Kidney tubule cell (primary cell): ENCODE data around the gene SOX4.
"Not testable (repeated sequence)": the region's sequence is repeated elsewhere in the genome, so short reads cannot be mapped to it uniquely, and the experiment has no call there.

Experiments
- DNase-seq: peaks from one replicate; pipeline ENCODE4 v3.0.0-alpha.2; 2018; ENCODE audit warnings: low spot score

Gene SOX4

DNA sequence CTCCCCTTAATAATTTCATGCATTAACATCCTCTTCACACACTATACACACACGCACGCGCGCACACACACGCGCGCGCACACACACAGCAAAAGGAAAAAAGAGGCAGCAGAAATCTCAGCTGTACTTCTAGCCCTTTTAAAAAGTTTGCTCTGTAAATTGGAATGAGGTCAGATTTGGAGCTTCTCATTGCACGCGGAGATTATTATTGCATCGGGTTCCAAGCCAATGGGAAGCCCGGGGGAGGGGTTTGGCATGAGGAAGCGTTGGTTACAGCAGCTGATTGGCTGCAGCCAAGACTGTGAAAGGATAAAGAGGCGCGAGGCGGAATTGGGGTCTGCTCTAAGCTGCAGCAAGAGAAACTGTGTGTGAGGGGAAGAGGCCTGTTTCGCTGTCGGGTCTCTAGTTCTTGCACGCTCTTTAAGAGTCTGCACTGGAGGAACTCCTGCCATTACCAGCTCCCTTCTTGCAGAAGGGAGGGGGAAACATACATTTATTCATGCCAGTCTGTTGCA is at the start of gene SOX4:
SOX4 (plus strand) TSS at position 340 of the 515 bp plus-strand sequence. CDS start 784 bp downstream, outside the sequence.
- DNase-seq, result peak; percentile 98

DNA sequence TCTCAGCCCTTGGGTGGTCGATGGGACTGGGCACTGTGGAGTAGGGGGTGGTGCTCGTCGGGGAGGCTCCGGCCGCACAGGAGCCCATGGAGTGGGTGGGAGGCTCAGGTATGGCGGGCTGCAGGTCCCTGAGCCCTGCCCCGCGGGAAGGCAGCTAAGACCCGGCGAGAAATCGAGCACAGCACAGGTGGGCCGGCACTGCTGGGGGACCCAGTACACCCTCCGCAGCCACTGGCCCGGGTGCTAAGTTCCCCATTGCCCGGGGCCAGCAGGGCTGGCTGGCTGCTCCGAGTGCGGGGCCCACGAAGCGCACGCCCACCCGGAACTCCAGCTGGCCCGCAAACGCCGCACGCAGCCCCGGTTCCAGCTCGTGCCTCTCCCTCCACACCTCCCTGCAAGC is 41.3 kb upstream of the SOX4 start:
- not testable (repeated sequence) for DNase-seq

DNA sequence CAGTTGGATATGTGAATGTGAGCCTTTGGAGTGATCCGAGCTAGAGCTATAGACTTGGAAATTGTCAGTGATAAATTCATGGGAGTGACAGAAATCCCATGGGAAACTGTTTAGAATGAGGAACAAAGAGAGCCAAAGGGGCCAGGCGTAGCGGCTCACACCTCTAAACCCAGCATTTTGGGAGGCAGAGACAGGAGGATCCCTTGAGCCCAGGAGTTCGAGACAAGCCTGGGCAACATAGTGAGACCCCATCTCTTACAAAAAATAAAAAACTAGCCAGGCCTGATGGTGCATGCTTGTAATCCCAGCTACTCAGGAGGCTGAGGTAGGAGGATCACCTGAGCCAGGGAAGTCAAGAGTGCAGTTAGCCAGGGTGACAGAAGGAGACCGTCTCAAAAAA is 39.3 kb upstream of the SOX4 start:
- DNase-seq, result no peak

DNA sequence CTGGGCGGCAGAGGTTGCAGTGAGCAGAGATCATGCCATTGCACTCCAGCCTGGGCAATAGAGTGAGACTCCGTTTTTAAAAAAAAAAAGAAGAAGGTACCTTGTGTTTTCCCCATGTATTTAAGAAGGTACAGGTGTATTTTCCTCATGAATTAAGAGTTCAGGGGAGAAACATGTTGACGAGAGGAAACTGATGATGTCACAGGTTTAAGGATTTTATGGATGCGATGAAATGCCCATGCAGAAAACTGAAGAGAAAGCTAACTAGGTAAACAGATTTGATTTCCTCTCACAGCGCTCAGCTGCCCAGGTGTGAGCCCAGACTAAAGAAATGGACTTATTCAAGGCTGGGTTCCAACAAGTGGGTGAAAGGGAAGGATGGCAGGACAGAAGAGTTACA is 38.4 kb upstream of the SOX4 start:
- no peak for DNase-seq

DNA sequence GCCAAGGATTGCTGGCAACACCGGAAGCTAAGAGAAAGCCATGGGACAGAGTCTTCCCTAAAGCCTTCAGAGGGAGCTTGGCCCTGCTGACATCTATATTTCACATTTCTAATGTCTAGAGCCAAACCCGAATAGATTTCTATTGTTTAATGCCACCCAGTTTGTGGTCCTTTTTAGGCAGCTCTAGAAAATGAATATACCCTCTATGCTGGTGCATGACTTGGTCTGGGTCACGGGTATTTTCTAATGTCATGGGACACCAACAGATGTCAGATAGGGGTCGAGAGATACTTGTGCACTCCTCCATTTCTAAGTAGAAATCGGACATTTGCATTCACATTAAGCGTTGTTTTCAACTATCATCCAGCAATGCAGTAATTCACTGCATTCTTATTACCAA is 37.0 kb upstream of the SOX4 start:
- DNase-seq, result no peak

DNA sequence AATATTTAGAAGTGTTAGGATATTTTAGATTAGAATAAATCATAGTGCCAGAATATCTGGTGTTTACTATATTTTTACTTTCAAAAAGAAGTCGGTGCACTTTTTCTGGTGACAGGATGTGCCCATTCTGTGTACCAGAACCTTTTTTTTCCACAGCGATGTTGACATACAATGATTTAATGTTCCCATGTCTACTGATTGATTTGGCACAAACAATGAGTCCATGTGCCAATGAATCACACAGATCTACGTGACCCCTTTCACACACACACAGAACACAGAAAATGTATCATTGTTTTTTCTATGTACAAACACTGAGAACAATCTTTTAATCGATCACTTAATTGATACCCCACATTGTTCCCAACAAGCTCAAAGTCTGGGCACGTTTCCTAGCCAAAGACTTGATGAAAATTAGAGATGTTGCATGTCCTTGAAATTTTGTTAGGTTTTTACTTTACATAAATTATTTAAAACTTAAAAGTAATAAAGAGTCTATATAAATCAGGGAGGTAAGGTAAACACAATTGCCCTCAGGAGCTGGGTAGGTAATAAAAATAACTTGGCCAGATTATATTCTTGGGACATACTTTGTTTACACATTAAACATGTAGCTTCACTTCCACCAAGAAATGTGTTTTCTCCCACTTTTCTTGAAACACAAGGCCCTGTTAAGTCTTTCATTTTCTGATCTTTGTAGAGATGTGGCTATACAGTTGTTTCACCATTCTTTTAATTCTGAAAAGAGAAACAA is 36.4 kb upstream of the SOX4 start:
- DNase-seq, result peak; percentile 60

DNA sequence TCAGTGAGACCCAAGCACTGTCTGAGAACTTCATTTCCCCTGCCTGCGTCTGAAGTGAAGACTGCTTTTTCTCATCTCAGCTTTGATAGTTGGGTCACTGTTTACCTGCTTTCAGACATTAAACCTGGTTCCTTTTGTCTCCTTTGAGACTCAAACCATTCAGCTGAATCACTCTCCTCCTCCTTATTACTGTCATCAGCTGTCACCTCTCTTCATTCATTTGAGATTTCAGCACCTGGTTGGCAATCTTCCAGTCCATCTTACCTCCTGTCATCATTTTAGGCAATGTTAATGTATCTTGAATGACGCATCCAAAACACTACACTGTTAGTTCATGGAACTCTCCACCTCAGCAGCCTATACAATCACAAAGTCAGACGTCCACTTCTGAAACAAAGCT is 34.3 kb upstream of the SOX4 start:
- DNase-seq, result no peak

DNA sequence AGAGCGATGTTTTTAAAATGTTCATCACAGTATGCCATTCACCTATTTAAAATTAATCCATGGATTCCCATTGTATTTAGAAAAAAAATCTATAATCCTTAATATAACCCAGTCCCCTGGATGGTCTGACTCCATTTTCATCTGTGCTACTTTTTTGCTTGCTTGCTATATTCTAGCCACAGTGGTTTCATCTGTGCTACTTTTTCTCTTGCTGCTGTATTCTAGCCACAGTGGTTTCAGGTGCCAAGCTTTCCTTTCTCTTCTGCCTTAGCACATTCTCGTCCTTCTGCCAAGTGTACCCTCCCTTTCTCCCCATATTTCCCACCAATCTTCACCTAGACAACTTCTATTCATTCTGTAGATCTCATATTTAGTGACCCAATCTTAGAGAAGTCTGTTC is 33.3 kb upstream of the SOX4 start:
- no peak for DNase-seq

DNA sequence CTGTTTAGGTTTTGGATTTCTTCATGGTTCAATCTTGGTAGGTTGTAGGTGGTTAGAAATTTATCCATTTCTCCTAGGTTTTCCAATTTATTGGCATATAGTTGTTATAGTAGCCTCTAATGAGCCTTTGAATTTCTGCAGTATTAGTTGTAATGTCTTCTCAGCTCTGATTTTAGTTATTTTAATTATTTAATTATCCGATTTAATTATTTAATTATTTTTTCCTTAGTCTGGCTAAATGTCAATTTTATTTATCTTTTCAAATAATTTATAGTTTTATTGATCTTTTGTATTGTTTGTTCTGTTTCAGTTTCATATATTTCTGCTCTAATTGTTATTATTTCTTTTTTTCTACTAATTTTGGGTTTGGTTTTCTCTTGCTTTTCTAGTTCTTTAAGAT is 28.1 kb upstream of the SOX4 start:
- DNase-seq, result no peak

DNA sequence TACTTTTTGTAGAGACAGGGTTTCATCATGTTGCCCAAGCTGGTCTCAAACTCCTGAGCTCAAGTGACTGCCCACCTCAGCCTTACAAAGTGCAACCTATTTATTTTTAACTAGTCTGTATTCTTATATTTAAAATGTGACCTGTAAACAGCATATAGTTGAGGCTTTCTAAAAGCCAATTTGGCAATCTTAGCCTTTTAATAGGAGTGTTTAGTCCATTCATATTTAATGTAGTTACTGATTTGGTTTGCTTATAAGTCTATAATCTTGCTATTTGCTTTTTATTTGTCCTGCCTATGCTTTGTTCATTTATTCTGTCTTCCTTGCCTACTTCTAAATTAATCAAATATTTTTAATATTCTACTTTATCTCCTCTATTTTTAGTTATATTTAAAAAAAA is 15.0 kb upstream of the SOX4 start:
- DNase-seq, result no peak

DNA sequence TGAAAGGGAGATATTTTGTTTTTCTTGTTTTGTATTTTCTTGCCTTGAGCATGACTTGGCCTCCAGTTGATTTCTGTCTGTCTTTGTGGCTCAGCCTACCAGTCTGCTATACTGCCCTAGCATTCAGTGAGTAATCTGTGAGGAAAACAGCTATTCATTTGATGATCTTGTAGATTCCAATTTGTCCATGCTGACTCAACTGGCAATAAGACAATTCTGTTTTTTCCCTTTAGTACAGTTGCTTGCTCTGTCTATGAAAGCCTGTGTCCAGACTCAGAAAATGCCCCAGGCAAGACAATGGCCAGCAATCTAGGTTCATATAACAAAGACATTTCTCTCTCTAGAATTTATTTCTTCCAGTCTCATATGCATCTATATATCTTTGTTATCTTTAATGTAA is 10.9 kb upstream of the SOX4 start:
- peak; percentile 28 for DNase-seq

DNA sequence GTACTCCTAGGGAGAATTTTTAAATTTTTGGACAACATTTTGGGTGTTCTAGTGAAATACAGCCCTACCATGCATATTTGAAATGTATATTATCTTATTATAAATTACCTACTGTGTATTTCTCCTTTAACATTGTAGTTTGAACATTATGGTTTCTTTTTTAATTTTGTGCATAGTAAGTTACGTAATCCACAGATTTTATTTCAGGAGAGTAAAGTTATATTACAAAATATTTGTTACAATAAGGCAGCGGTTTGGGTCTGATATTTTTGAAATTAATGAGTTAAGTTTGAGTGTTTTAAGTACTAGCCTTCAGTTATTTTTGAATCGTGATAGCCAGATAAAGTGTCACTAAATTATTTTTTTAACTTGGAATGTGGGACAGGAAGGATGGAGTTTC is 7.3 kb upstream of the SOX4 start:
- no peak for DNase-seq

DNA sequence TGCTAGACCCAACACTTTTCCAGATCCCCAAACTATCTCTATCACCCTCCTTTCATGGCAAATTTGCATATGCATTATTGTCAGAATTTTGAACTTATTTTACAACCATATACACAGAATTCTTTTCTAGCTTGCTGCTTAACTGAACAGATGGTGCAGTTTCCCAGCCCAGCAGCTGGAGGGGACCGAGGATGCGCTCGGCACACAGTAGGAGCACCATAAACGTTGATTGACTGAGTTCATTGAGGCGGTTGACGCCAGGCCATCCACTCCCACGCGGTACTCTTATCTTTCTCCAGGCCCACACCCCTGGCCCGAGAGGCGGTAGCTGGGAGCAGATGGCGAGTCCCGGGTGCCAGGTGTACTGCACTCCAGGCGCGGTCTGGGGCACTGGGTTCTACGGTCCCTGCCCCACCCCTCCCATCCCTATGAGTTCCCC is 6.8 kb upstream of the SOX4 start:
- no peak for DNase-seq

DNA sequence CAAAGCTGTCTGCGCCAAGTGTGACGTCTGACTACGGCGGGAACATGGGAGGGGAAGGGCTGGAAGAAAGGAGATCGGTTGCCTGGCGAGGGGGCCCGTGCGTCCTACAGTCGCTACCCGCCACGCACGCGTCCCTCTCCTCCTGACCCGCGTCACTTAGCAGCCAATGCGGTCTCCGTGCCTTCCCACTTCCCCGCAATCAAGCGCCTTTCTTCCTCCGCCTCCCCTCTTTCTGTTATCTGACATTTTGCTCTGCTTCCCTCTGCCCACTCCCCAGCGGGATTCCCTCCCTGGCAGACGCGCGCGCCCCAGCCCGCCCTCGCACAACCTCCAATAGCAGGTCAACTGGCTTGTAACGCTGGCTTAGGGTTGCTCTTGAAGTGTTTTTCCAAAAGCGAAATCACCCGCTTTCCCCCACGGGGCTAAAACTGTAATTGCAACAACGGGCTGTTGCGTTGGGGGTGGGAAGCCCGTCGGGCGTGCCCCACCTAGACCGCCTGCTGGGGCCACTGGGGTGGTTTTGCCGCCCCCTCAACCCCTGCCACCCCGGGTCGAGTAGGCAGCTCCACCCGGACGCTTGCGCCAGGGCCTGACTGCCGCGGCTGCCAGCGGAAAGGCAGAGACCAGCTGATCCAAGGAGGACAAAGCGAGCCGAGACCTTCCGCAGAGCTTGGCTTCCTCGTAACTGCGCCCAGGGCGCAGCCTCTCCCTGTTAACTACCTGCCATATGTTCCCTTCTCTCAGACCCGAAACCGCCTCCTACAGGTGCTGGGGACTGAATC is 6.2 kb upstream of the SOX4 start:
- DNase-seq, result peak; percentile 76

DNA sequence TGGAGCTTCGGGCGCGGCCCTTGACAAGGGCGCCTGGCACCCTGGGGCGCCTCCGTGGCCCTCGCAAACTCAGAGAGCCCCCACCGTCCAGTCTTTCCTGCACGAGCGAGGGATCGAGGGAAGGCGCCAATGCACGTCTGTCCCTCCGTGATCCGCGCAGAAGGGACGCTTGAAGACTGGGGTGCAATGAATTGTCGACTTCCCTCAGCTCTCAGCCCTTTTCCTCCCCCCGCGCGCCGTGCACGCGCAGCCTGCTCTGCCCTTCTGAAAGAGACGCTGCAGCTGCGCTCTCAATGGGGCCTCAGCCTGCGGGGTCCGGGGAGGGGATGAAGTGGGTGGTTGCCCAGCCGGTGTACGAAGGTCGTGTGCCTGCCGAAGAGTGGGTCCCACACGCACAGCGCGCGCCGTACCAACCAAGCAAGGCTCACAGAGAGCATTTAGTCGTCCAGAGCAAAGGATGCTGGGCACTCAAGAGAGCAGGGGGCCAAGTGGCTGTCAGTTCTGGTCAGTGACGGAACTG is 5.5 kb upstream of the SOX4 start:
- peak; percentile 67 for DNase-seq

DNA sequence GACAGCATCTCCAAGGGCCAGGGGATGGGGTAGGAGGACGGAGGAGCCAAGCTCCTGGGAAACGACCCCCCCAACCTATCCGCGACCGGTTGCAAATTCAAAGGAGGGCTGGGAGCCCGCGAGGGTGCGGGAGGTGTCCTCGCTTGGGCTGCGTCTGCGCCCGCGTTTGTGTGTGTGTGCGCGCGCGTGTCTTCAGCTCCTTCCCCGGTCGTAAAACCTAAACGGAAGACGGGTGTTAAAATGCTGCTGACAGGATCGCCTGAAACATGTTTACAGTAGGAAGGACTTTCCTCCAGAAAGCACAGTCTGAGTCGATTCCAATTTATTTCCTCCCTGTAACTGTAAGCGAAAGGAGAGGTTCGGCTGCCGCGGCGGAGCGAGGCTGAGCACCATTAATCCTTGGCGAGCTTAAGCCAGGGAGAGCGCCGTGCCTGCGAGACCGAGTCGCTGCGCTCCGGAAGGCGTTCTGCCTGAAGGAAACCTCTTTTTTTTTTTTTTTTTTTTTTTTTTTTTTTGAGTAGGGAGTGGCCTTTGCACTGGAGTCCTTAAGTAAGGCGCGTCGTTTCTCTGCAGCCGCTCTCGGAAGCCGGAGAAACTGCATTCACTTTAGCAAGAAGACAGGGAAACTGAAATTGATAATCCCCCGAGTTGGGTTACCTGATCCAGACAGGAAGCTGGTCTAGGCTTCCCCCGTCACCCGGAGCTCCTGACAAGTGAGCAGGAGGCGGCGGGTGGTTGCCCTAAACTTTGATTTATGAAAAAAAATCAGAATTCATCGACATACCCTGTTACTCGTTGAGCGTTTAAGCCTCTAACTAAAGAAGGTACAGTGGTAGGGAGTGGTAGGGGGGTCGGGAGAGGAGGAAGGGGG is 4.8 kb upstream of the SOX4 start:
- peak; percentile 89 for DNase-seq

DNA sequence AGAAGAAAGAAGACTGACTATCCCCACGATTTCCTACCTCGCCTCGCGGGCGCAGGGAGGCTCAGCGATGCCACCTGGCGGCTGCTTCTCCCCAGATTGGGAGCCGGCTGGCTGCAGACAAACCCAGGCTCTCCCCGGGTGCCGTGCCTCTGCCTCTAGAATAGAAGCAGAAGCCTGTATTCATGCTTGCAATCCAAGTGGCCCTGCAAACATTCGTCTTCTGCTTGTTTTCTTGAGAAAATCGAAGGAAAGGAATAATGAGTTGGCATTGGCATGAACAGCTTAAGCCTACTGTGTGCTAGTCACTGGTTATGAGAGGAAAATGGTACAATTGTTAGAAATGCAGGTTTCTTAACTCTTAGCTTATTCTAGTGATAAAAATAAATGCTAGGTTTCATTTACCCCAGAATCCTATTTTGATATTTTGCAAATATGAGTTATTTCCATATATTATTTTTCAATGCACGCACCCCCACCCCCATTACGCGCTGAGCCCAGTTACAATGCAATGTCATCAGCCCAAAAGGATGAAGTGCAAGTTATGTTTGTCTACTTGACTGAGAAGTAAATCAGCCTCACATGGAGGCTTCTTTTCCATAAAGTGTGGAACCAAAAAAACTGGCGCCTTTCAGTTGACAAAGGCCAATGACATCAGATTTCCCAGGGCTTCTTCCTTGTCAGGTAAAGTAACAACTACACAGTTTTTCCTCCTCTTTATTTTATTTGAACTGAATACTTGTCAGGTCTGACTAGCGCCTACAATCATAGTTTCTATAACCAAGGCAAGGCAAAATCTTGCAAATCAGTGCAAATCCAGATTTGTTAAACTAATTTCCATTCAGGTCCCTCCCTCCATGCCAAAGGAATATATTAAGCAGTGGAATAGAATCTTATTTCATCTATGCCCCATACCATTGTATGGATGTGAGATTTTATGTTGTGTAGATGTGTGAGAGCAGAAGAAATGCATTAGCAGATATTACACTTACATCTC is 3.9 kb upstream of the SOX4 start:
- DNase-seq, result peak; percentile 85

DNA sequence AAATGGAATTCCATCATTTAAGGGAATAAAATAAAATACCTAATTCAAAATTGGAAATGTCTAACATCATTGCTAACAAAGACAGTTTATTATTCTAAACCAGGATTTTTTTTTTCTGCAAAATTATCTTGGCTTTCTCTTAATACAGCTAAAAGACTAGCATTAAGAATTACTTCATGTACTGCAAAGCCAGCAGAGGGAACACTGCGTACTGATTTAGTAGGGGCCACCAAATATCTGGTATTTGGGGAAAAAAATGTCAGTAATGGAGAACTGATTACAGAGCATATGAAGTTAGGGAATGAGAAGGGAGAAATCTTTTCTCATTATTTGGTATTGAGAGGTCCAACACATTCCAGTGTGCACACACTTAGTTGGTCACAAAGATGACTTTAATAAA is 3.2 kb upstream of the SOX4 start:
- DNase-seq, result no peak

DNA sequence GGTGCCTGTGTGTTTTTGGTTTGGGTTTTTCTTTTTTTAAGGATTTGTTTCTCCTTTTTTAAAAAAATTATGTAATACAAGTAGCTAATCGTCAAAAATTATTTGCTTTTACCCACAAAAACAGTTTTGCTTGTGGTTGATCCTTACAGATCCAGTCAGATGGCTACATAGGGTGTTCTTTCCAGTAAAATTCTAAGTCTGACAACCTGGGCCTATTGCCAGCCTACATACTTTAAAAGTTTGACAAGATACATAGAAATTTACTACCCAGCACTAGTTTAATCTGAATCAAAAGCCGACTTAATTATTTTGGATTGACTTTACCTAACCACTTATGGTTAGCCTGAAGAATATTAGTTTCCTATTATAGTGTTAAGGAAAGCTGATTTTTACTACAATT is 2.1 kb upstream of the SOX4 start:
- no peak for DNase-seq

DNA sequence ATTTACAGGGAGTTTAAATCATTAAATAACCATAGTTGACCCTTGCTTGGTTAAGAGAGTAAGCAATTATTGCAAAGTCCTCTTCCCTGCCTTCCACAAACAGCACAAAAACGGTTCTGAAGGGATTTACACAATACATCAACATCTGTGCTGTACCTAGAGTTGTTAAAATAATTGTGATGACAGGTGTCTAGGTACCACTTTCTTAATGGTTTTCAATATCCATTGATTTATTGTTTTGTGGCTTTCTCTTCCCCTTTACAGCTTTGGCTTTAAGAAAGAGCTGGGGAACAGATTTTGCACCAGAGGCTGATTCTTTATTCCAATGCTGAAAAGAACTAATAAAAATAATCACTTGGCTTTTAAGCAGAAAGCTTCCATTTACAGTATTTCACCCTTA is 598 bp upstream of the SOX4 start:
- DNase-seq, result no peak

DNA sequence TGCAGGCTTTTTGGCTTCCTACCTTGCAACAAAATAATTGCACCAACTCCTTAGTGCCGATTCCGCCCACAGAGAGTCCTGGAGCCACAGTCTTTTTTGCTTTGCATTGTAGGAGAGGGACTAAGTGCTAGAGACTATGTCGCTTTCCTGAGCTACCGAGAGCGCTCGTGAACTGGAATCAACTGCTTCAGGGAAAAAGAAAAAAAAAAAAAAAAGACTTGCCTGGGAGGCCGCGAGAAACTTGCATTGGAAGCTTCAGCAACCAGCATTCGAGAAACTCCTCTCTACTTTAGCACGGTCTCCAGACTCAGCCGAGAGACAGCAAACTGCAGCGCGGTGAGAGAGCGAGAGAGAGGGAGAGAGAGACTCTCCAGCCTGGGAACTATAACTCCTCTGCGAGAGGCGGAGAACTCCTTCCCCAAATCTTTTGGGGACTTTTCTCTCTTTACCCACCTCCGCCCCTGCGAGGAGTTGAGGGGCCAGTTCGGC is 420 bp downstream of the SOX4 start:
- DNase-seq, result no peak
